22Rv1 (cell line): ENCODE measurements around the gene MISFA.
"Not testable (repeated sequence)": the region's sequence is repeated elsewhere in the genome, so short reads cannot be mapped to it uniquely, and the experiment has no call there.

ENCODE experiments used
- H3K27ac ChIP-seq: fragments of 450-650 bp; 2 replicates; pipeline ENCODE4 v1.5.1; 2017
- CTCF ChIP-seq: fragments of 450-650 bp; IDR thresholded peaks from 2 replicates; pipeline ENCODE4 v1.5.1; 2017; ENCODE audit warnings: mild to moderate bottlenecking
- ZFX ChIP-seq: fragments of 450-650 bp; IDR thresholded peaks from 2 replicates; pipeline ENCODE4 v1.6.1; 2017; ENCODE audit warnings: antibody characterized with exemption, borderline replicate concordance

MISFA gene

DNA sequence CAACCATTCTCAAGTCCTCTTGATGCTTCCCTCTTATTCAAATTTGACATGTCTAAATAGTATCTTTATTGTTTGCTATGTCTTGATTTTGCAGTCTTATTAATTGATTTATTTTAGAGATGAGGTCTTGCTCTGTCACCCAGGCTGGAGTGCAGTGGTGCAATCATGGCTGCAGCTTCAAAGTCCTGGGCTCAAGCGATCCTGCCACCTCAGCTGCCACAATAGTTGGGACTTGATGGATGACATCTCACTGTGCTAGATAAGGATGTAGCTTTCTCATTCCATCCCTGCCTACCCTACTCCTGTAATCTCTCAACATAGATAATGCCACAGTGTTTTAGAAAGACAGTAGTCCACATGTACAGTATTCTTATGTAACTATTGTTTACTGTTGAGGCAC lies 42.1 kb downstream of the MISFA start:
- TF ChIP-seq CTCF (no peak), ZFX (no peak)
- H3K27ac ChIP-seq, result no peak overlapping the region

DNA sequence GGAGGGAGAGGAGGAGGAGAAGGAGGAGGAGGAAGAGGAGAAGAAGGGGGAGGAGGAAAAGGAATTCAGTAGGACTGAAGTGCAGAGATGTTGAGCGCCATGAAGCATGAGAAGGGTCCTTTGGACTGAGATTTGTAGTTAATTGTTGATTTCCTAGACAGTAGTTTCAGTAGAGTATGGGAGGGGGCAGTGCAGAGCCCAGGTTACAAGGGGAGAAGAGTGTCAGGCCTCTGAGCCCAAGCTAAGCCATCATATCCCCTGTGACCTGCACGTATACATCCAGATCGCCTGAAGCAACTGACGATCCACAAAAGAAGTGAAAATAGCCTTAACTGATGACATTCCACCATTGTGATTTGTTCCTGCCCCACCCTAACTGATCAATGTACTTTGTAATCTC lies 43.4 kb downstream of the MISFA start:
- H3K27ac ChIP-seq, result not testable (repeated sequence)

DNA sequence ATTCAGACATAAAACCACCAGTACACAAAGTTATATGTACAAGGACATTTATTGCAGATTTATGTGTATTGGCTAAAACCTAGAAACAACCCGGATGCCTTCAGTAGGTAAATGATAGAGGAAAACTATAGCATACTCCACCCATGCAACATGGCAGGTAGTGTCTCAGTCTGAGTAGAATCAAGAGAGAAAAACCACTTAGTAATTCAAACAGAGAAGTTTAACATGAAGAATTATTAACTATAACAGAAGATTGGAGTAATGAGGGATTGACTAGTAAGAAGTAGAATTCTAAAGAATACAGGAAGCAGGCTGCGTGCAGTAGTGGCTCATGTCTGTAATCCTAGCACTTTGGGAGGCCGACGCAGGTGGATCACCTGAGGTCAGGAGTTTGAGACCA lies 50.8 kb downstream of the MISFA start:
- no peak for TF ChIP-seq CTCF
- TF ChIP-seq ZFX, result no peak
- no peak overlapping the region for H3K27ac ChIP-seq

DNA sequence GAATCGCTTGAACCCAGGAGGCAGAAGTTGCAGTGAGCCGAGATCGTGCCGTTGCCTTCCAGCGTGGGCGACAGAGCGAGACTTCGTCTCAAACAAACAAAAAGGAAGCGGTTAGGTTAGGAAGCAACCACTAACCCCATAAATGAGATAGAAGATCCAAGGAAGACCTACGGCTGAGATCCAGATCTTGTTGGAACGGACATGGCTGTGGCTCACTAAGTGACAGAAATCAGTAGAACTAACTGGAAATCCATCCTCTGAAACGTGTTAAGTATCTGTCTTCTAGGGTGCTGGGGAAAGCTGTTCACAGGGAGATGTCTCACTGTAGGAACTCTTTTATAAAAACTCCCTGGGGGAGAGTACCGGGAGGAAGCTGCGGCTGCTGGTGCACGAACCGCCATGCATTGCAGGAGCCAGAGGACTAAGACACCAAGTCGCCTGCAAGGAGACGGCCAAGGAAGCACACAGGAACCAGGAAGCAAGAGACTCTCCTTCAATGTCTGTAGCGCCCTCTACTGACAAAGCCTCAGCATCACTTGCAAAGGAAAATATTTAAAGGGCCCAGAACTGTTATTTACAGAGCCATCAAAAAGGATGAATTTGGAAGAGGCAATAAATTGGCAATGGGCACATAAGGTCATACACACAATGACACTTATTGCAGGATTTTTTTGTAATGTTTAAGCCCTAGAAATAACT lies 51.4 kb downstream of the MISFA start:
- no peak overlapping the region for H3K27ac ChIP-seq
- TF ChIP-seq CTCF (peak; percentile 91), ZFX (no peak)
